Stimulated activated naive CD8-positive, alpha-beta T cell treated with anti-CD3 and anti-CD28 coated beads, Interleukin-15, amount 100 ng/mL, for 72 hours (primary cell): ENCODE results near the gene KCNN2.
A peak's percentile ranks its signal among the peaks of the same experiment; 100 is the strongest.

Experiments used
- ATAC-seq: fragments of 150-1000 bp; cut with Tn5 transposase; 2 replicates; pipeline ENCODE4 v1.10.0; 2021; ENCODE audit warnings: mild to moderate bottlenecking, moderate library complexity
- DNase-seq, 2 donors: peaks; one replicate each; pipeline ENCODE4 v3.0.0; 2021 to 2022
- H3K27ac Mint-ChIP-seq, 2 donors: one replicate each; pipeline ENCODE4 v1.8.0; 2022; ENCODE audit warnings: mild to moderate bottlenecking in 2 of 2, mixed read lengths in 2 of 2, moderate library complexity in 2 of 2
- H3K27me3 Mint-ChIP-seq: one replicate; pipeline ENCODE4 v1.8.0; 2022; ENCODE audit warnings: mixed read lengths
- H3K4me1 Mint-ChIP-seq: one replicate; pipeline ENCODE4 v1.8.0; 2022; ENCODE audit warnings: mild to moderate bottlenecking, mixed read lengths
- H3K4me3 Mint-ChIP-seq, 2 donors: one replicate each; pipeline ENCODE4 v1.8.0; 2022; ENCODE audit warnings: mild to moderate bottlenecking in 2 of 2, mixed read lengths in 2 of 2, moderate library complexity in 1 of 2
- H3K9me3 Mint-ChIP-seq, 2 donors: one replicate each; pipeline ENCODE4 v1.8.0; 2022; ENCODE audit warnings: mixed read lengths in 2 of 2

The KCNN2 gene

GRCh38 chr5:114355086-114355830 is 6.6 kb upstream of the KCNN2 start:
- Mint-ChIP-seq H3K27me3 (peaks cover 27% of the 10 kb centered on the region), H3K9me3 (peaks cover 0 to 5% of the 10 kb centered on the region in 2 donors), H3K4me1 (no peaks in the 10 kb centered on the region), H3K27ac (no peak overlapping the region), H3K4me3 (no peak overlapping the region)
- DNase-seq (no peak), ATAC-seq (no peak)

- H3K4me3 Mint-ChIP-seq: no peak overlapping the region
- H3K27ac Mint-ChIP-seq: no peak overlapping the region
- H3K4me1 Mint-ChIP-seq: peaks cover 20% of the 10 kb centered on the region
Observed at GRCh38 chr5:114358329-114358728, 3.5 kb upstream of the KCNN2 start.

DNA sequence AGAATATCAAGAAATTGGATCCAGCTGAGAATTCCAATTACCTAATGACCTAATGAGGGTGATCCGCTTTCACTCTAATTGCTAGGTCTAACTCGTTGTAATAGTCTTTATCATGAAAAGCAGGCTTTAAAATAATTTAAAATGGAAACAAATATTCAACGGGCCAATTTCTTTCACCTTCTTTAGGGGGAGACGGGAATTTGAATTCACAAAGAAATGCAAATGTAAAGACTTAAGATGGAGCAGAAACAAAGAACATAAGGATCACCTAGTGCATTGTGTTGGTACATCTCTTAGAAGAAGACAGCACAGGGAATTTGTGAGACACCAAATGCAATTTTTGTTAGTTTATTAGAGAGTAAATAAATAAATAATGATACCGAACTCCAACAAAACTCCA is 1.5 kb upstream of the KCNN2 start:
- Mint-ChIP-seq H3K9me3 (no peaks in the 10 kb centered on the region), H3K27me3 (peaks cover 59% of the 10 kb centered on the region), H3K4me3 (no peak overlapping the region), H3K27ac (no peak overlapping the region), H3K4me1 (peaks cover 26% of the 10 kb centered on the region)
- no peak for ATAC-seq
- DNase-seq: no peak

More at GRCh38 chr5:114358329-114358728, 3.5 kb upstream of the KCNN2 start:
- ATAC-seq (no peak), DNase-seq (no peak)
- peaks cover 58% of the 10 kb centered on the region for H3K27me3 Mint-ChIP-seq
- H3K9me3 Mint-ChIP-seq: peaks cover 0 to 5% of the 10 kb centered on the region in 2 donors

DNA sequence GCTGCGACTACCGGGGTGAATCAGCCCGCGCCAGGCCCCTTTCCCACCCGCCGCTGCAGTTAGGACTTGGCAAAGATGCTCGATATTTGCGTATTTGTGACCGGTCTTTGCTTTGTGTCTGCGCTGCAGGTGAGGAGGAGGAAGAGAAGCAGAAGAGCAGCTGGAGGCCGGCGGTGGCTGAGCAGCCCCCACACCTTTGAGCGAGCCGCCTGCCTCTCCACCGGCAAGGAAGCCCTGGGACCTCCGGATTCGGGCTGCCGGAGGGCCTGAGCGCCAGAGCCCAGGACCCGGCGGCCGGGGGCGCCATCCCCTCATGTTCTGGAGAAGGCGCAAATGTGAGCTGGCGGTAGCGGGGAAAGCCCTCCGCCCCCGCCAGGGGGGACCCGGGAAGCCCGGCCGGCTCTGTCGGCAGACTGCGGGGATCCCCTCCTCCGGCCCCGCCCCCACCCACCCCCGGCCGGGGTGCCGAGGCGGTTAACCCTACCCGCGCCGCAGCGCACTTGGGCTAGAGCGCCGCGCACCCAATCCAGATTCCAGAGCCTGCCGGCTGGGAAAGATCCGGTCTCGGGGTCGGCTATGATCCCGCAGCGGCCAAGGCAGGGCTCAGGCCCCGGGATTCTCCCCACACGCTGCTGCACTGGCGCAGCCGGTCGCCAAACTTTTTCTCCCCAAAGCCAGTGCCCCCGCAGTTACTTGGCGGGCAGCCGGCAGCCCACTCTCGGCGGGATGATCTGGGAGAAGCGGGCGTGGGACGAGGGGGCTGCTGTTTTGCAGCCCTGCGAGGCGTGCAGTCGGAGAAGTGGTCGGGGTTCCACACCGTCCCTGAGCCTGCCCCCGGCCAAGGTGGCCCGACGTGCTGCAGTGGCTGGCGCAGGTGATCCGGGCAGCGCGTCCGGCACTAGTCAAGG is 800 bp upstream of the KCNN2 start:
- ATAC-seq: peak; percentile 67
- Mint-ChIP-seq H3K27ac (no peak overlapping the region), H3K9me3 (no peaks in the 10 kb centered on the region), H3K4me3 (peak overlapping the region; percentile 39 to 76), H3K27me3 (peaks cover 57% of the 10 kb centered on the region), H3K4me1 (peaks cover 26% of the 10 kb centered on the region)
- peak; percentile 22 to 48 for DNase-seq

GRCh38 chr5:114362197-114362976 is 517 bp downstream of the KCNN2 start:
- peaks cover 57% of the 10 kb centered on the region for H3K27me3 Mint-ChIP-seq
- ATAC-seq: peak; percentile 27
- peak overlapping the region; percentile 76 to 80 for H3K4me3 Mint-ChIP-seq
- H3K9me3 Mint-ChIP-seq: no peaks in the 10 kb centered on the region
- H3K27ac Mint-ChIP-seq: no peak overlapping the region
- peaks cover 26% of the 10 kb centered on the region for H3K4me1 Mint-ChIP-seq
- peak; percentile 3 to 12 for DNase-seq

DNA sequence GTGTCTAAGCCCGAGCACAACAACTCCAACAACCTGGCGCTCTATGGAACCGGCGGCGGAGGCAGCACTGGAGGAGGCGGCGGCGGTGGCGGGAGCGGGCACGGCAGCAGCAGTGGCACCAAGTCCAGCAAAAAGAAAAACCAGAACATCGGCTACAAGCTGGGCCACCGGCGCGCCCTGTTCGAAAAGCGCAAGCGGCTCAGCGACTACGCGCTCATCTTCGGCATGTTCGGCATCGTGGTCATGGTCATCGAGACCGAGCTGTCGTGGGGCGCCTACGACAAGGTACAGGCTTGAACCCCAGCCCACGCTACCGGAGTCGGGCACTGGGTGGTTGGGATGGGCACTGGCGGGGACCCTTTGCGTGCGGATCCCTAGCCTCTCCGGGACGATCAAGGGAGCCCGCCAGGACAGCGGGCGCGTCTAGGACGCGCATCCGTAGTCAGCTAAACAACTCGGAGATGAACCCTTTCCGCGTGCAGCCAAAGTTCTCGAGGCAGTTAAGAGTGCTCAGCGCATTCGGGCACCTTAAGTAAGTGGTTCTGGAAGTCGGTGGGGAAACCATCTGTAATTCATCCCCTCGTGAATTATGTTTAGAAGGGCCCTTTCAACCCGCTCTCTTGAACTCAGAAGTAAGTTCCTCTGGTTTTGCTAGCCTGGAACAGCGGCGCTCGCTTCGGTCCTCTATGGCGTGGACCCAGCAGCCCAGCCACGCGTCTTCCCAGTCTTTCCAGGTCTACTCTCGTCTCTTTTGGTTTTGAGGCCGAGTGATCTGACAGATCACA is 1.3 kb downstream of the KCNN2 start:
- Mint-ChIP-seq H3K4me1 (peaks cover 26% of the 10 kb centered on the region), H3K27ac (no peak overlapping the region)
- no peak for ATAC-seq

DNA sequence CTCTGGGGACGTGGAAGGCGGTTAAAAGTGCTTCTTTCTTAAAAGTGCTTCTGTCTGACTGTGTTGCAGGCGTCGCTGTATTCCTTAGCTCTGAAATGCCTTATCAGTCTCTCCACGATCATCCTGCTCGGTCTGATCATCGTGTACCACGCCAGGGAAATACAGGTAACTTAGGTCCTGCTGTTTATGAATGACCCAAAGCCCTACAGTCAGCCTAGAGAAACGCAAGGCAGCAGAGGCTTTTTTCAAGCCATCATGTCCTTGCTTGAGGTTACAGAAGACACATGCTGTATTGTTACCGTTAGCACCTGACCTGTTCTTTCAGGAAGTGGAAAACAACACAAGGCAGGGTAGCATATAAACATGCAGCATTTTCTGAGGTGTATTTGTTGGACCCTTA is 2.0 kb downstream of the KCNN2 start:
- DNase-seq: no peak
- Mint-ChIP-seq H3K4me3 (peak overlapping the region in 1 of 2 donors; percentile 18), H3K9me3 (no peaks in the 10 kb centered on the region), H3K4me1 (peaks cover 26% of the 10 kb centered on the region), H3K27me3 (peaks cover 50% of the 10 kb centered on the region), H3K27ac (no peak overlapping the region)
- no peak for ATAC-seq

More for the DNA sequence above, 1.3 kb downstream of the KCNN2 start:
- H3K4me3 Mint-ChIP-seq: peak overlapping the region in 1 of 2 donors; percentile 29
- no peaks in the 10 kb centered on the region for H3K9me3 Mint-ChIP-seq
- peaks cover 56% of the 10 kb centered on the region for H3K27me3 Mint-ChIP-seq
- DNase-seq: no peak

- Mint-ChIP-seq H3K9me3 (no peaks in the 10 kb centered on the region), H3K4me1 (peaks cover 19% of the 10 kb centered on the region), H3K4me3 (no peak overlapping the region), H3K27ac (no peak overlapping the region), H3K27me3 (peaks cover 21% of the 10 kb centered on the region)
- no peak for ATAC-seq
- no peak for DNase-seq
Observed at GRCh38 chr5:114367029-114367428, 5.2 kb downstream of the KCNN2 start.

DNA sequence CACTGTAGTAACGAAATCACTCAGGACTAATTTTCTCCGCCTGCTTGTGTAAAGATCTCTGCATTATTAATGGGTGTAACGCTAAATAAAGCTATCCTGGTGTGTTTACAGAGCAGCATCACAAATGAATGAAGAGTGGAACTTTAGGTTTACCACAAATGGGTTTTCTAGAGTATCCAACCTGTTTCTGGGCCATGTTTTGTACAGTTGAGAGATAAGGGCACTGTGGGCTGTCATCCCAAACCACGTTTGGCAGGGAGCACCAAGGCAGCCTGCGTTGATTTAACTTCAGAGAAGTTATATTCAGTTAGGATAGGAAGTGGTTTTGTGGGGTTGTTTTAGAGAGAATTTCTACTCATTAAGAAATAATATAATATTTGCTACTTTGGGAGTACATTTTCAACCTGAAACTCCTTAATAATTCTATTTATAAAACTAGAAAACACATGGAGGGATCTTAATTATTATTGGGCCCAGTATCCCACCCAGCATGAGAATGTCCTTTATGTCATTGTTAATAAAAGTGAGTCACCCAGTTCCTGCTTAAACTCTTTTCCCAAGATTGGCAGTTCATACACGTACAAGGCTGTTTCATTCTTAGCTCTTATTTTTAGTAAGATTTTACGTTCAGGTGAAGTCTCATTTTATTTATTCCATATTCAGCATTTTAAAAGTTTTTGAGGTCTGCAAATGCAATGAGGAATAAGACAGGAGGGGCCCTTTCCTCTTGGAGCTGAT is 8.0 kb downstream of the KCNN2 start:
- Mint-ChIP-seq H3K27me3 (no peaks in the 10 kb centered on the region), H3K4me3 (no peak overlapping the region), H3K9me3 (no peaks in the 10 kb centered on the region), H3K4me1 (no peaks in the 10 kb centered on the region), H3K27ac (no peak overlapping the region)
- ATAC-seq (no peak), DNase-seq (no peak)

DNA sequence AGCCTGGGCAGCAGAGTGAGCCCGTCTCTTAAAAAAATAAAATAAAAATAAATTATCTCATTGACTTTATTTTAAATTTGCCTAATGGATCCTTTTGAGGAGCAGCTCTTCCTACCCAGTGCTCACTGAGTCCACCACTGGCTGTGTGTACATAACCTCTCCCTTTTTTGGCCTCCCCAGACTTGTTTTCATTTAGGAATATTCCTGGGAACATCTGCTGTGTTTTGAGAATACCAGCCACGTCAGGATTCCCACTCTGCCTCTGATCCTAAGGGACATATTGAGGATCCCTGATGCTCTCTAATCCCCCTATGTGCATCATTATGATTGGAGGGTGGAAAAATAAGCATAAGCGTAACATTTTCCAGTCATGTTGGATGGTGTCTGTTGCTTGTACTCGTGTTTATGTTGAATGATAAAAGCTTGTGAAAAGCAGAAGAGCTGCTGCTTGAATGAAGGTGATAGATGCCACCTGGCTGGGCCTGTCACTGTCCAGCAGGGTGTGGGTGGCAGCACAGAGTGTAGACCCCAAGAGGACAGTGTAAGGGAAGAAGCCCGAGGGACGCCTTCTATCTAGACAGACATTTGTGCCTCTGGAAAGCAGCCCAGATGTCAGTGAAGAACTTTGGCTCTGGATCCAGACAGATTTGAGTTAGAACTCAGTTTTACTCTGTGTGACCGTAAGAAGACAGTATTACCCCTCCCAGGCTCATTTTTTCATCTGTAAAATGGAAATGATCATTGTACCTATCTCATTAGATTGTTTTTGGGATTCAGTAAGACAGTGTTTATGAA is 15.4 kb downstream of the KCNN2 start:
- ATAC-seq (no peak), DNase-seq (no peak)
- Mint-ChIP-seq H3K4me1 (no peaks in the 10 kb centered on the region), H3K27ac (no peak overlapping the region), H3K27me3 (no peaks in the 10 kb centered on the region), H3K4me3 (no peak overlapping the region), H3K9me3 (no peaks in the 10 kb centered on the region)

DNA sequence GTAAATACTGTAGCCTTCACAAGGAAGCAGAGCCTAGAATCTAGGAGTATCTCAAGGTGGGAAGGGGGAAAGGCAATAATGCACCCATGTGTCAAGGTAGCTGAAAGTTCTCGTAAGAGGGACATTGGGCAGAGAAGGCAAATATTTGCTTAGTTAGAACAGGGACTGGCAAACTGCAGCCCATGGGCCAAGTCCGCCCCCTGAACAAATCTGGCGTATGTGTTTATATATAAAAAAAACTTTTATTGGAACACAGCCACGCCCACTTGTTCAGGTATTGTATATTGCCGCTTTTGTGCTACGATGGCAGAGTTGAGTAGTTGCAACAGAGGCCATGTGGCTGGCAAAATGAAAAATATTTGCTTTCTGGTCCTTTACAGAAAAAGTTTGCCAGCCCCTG is 16.1 kb downstream of the KCNN2 start:
- no peak overlapping the region for H3K27ac Mint-ChIP-seq
- ATAC-seq (no peak), DNase-seq (no peak)
- no peak overlapping the region for H3K4me3 Mint-ChIP-seq
- H3K27me3 Mint-ChIP-seq: no peaks in the 10 kb centered on the region
- H3K4me1 Mint-ChIP-seq: no peaks in the 10 kb centered on the region
- no peaks in the 10 kb centered on the region for H3K9me3 Mint-ChIP-seq

DNA sequence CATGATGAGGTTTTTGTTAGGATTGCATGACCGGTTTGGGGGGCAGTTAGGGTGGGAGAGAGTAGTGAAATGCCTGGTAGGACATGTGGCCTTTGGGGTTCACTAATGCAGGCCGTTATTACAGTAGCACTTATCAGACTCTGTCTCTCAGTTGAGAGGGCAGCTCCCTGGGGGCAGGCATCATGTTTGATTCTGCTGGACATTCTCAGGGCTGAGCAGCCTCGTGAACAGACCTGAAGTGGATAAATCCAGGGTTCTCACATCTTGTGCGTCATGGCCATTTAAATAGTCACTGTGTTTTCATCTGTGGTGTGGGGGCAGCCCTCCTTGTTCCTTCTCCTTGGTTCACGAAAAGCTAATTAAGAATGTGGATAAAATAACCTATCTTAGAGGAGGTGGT is 18.9 kb downstream of the KCNN2 start:
- no peaks in the 10 kb centered on the region for H3K27me3 Mint-ChIP-seq
- no peak for ATAC-seq

GRCh38 chr5:114387433-114387832 is 25.6 kb downstream of the KCNN2 start:
- H3K9me3 Mint-ChIP-seq: no peaks in the 10 kb centered on the region
- H3K27ac Mint-ChIP-seq: no peak overlapping the region
- no peak overlapping the region for H3K4me3 Mint-ChIP-seq
- no peak for DNase-seq
- H3K27me3 Mint-ChIP-seq: no peaks in the 10 kb centered on the region
- no peaks in the 10 kb centered on the region for H3K4me1 Mint-ChIP-seq
- no peak for ATAC-seq

More for the DNA sequence above, 18.9 kb downstream of the KCNN2 start:
- Mint-ChIP-seq H3K4me3 (no peak overlapping the region), H3K4me1 (no peaks in the 10 kb centered on the region), H3K27ac (no peak overlapping the region), H3K9me3 (no peaks in the 10 kb centered on the region)
- no peak for DNase-seq

DNA sequence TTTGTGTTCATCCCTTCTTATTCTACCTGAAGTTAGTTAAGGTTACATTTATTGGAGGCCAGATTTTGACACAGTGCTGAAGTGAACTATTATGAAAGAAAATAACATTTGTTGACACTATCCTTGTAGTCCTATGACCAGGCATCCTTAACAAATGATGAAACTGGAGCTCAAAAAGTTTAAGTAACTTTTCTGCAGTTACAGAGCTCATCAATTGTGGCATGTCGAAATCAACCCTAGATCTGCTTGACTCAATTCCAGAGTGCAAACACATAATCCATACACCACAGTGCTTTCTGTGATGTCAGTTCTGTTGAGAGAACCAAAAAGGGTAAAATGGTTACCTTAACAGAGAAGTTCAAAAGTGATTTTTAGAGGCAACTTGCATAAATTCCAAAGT is 28.6 kb downstream of the KCNN2 start:
- ATAC-seq (no peak), DNase-seq (no peak)
- no peak overlapping the region for H3K27ac Mint-ChIP-seq
- no peaks in the 10 kb centered on the region for H3K9me3 Mint-ChIP-seq
- H3K4me3 Mint-ChIP-seq: no peak overlapping the region
- H3K27me3 Mint-ChIP-seq: no peaks in the 10 kb centered on the region
- no peaks in the 10 kb centered on the region for H3K4me1 Mint-ChIP-seq
